Glomerular endothelial cell (primary cell): ENCODE measurements around the gene ERMP1. TPM values are rescaled to one million over a fixed set of nuclear protein-coding genes. Genes with fewer than 3 reads are reported as not detected.
"Not testable (repeated sequence)": the region's sequence is repeated elsewhere in the genome, so short reads cannot be mapped to it uniquely, and the experiment has no call there.

ENCODE experiments used
- DNase-seq: peaks from one replicate; pipeline ENCODE4 v3.0.0-alpha.2; 2011; ENCODE audit warnings: low read depth, low spot score; ENCODE audit errors: extremely low read depth
- total RNA-seq: library from RNA; depleted of rRNA; stranded (reverse); fragments of >200 nt; gene quantifications from 2 replicates; pipeline ENCODE4 v1.2.3, GENCODE V29; 2015

The ERMP1 gene
- total RNA-seq, 1 donor from 2014 or later, result 39.1 TPM

DNA sequence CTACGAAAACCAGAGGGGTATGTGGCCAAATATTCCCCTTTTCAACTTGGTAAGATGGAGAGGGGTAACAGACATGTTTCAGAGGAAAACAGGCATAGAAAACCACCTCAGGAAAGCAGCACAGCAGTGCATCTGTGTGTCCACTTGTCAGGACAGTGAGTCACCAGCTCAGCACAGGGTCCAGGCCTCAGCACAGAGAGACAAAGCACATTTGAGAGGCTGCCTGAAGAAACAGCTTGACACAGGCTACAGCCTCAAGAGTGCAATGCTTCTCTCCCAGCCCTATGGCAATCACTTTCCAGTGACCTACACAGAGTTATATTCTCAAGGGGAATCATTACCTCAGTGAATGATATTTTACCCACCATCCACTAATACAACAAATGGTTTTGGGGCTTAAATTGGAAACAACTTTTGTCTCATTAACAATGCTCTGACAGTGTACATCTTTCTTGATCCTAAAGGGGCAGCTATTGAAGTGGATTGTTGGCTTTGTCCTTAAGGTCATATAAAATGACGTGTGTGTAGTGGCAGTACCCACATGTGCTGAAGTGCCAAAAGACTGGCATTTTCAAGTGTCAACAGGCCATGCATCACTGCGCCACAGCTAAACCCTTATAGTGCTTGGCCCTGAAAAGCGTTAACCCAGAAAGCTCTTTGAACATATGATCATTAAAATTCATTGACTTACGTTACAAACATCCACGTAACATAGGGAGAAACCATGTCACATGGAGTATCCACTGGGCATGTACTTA, 46.4 kb downstream of the ERMP1 start:
- no peak for DNase-seq

DNA sequence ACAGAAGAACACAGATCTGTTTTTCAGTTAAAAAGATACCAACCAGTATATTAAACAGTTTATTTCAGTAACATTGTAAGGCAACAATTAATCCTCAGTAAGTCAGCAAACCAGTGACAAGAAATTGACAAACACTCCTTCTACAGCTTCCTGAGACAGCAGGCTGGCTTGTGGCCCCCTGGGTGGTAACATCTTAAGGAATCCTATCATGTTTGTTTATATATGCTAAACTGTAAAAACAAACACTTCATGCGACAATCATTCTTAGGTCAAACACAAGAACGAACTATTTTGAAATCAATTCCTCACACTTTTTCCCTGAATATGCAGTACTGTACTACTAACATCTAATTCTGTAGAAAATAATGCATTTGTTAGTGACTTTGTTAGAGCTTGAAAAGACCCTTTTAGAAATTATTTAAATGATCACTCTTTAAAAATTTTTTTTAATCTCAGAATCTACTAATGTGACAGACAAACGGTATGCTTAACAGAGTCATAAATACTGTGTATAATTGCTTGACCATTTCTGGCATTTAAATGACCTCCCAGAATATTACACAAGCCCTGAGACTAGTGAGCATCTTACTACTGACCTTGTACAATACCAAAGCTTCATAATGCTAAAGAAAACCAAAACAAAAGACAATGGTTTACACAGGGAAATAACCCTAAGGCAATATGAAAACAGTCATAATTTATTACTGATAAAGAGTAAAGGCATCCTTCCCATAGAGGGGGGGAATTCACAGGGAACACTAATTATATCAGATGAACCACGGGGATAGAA, 48.2 kb downstream of the ERMP1 start:
- DNase-seq, result no peak

- no peak for DNase-seq
These were observed 48.9 kb downstream of the ERMP1 start for GRCh38 chr9:5783982-5784381.

DNA sequence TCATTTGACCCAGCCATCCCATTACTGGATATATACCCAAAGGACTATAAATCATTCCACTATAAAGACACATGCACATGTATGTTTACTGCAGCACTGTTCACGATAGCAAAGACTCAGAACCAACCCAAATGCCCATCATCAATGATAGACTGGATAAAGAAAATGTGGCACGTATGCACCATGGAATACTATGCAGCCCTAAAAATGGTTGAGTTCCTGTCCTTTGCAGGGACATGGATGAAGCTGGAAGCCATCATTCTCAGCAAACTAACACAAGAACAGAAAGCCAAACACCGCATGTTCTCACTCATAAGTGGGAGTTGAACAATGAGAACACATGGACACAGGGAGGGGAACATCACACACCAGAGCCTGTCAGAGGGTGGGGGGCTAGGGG, 49.5 kb downstream of the ERMP1 start:
- not testable (repeated sequence) for DNase-seq

GRCh38 chr9:5779705-5780218, 53.2 kb downstream of the ERMP1 start:
- DNase-seq, result not testable (repeated sequence)

- no peak for DNase-seq
These were observed 54.1 kb downstream of the ERMP1 start for GRCh38 chr9:5778805-5779204.

- no peak for DNase-seq
These were observed 59.5 kb downstream of the ERMP1 start for GRCh38 chr9:5773324-5773999.

GRCh38 chr9:5767968-5768932, 64.7 kb downstream of the ERMP1 start:
- no peak for DNase-seq

GRCh38 chr9:5764130-5764868, 68.6 kb downstream of the ERMP1 start:
- no peak for DNase-seq

- DNase-seq, result no peak
These were observed 70.5 kb downstream of the ERMP1 start for GRCh38 chr9:5762421-5762820.

DNA sequence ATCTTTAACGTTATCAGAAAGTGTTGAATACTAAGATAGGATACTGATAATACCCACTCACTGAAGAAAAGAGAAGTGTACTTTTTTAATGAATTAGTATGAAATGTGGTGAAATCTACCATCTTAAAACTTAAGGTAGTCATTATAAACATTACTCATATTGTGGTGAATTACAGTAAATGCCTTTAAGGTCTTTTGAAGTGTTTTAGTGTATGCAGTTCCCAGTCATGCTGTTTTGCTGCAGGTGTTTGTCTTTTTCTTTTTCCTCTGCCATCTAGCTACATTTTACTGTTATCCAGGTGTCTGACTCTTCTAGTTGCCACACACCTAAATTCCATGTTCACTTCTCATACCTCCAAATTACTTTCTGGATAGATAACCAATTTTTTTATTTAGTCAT, 72.6 kb downstream of the ERMP1 start:
- no peak for DNase-seq

- DNase-seq, result no peak
These were observed 76.3 kb downstream of the ERMP1 start for GRCh38 chr9:5756633-5757032.

- DNase-seq, result no peak
These were observed 82.3 kb downstream of the ERMP1 start for GRCh38 chr9:5750569-5750968.

DNA sequence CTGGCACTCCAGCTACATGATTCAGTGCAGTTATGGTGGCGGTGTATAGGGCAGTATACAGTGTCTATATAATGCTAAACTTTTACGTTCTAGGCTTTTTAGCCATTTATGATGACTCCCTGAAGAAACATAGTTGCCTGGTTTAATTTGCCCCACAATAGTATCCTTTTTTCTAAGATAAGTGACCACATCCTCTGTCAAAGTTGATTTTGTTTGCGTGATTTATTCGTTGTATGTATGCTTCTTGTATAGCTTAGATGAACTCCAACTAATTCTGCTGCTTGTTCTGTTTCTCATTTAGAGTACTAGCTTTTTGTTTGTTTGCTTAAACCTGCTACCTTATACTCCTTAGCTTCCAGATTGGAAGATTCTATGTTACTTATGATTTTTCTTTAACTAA, 83.6 kb downstream of the ERMP1 start:
- DNase-seq, result no peak

- DNase-seq, result no peak
These were observed 84.5 kb downstream of the ERMP1 start for GRCh38 chr9:5748438-5748837.

DNA sequence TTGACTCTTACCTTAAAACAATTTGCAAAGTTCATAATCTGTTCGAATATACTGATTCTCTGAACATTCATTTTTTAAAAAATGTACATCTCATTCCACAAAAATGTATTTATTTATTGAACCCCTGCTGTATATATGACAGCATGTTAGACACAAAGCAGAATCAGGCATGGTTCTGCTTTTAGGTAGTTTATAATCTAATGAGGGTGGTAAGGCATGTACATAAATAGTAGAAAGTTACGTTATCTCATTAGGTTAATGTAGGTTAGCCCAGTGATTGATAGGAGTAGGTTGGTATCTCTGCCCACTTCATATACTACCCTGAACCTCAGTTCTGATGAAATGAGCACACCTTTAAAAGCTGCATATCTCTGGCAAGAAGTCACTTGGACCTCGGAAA, 89.8 kb downstream of the ERMP1 start:
- DNase-seq, result no peak

GRCh38 chr9:5736563-5737346, 96.2 kb downstream of the ERMP1 start:
- no peak for DNase-seq

- DNase-seq, result no peak
These were observed 97.8 kb downstream of the ERMP1 start for GRCh38 chr9:5735072-5735471.
